Stimulated activated CD4-positive, alpha-beta T cell treated with anti-CD3 and anti-CD28 coated beads, Interleukin-1b, Interleukin-23, amount 100 ng/mL, for 24 hours (primary cell): ENCODE measurements around the gene PPM1G.
A peak's percentile ranks its signal among the peaks of the same experiment; 100 is the strongest.
"Not testable (repeated sequence)": the region's sequence is repeated elsewhere in the genome, so short reads cannot be mapped to it uniquely, and the experiment has no call there.

ENCODE experiments used
- DNase-seq, 4 experiments: peaks; one replicate each; pipeline ENCODE4 v3.0.0-alpha.2; 2020; ENCODE audit warnings: low read depth in 4 of 4, low spot score in 1 of 4

PPM1G gene

GRCh38 chr2:27376151-27376865 lies 33.1 kb downstream of the PPM1G start:
- no peak for DNase-seq

GRCh38 chr2:27375513-27376099 lies 33.8 kb downstream of the PPM1G start:
- DNase-seq: no peak

GRCh38 chr2:27373567-27373966 lies 35.8 kb downstream of the PPM1G start:
- DNase-seq: no peak

GRCh38 chr2:27372937-27373336 lies 36.5 kb downstream of the PPM1G start:
- DNase-seq: no peak

GRCh38 chr2:27370816-27371620 lies 38.4 kb downstream of the PPM1G start:
- no peak for DNase-seq

- DNase-seq: peak; percentile 93 to 99 (median 97)
These were observed 39.2 kb downstream of the PPM1G start, which contains the start of the genes EIF2B4 and SNX17 for GRCh38 chr2:27370026-27370815. TSS of gene EIF2B4 (minus strand) at chr2:27370338. CDS start at chr2:27370314, 24 bp downstream. TSS of gene SNX17 (plus strand) at chr2:27370616. CDS start at chr2:27370744, 128 bp downstream.

- DNase-seq: peak in 1 of 4 experiments; percentile 21
These were observed 39.8 kb downstream of the PPM1G start for GRCh38 chr2:27369471-27370025.

- DNase-seq: no peak
These were observed 45.5 kb downstream of the PPM1G start for GRCh38 chr2:27363933-27364332.

GRCh38 chr2:27362678-27363420 lies 46.5 kb downstream of the PPM1G start:
- DNase-seq: no peak

- peak; percentile 80 to 86 (median 86) for DNase-seq
These were observed 52.8 kb downstream of the PPM1G start, which contains the start of gene GTF3C2 for GRCh38 chr2:27356382-27357181. TSS of gene GTF3C2 (minus strand) at chr2:27356764. CDS start at chr2:27343554, 13,210 bp downstream.

- no peak for DNase-seq
These were observed 53.4 kb downstream of the PPM1G start for GRCh38 chr2:27356056-27356381.

- no peak for DNase-seq
These were observed 54.8 kb downstream of the PPM1G start for GRCh38 chr2:27354597-27354927.

- no peak for DNase-seq
These were observed 55.4 kb downstream of the PPM1G start for GRCh38 chr2:27353762-27354596.

GRCh38 chr2:27353386-27353761 lies 56.0 kb downstream of the PPM1G start:
- DNase-seq: not testable (repeated sequence)

GRCh38 chr2:27351802-27352598 lies 57.4 kb downstream of the PPM1G start:
- DNase-seq: no peak

GRCh38 chr2:27350106-27350693 lies 59.2 kb downstream of the PPM1G start:
- DNase-seq: no peak

- no peak for DNase-seq
These were observed 61.8 kb downstream of the PPM1G start for GRCh38 chr2:27347641-27348040.
